Measurements from ENCODE around the gene EGFR.

DNA sequence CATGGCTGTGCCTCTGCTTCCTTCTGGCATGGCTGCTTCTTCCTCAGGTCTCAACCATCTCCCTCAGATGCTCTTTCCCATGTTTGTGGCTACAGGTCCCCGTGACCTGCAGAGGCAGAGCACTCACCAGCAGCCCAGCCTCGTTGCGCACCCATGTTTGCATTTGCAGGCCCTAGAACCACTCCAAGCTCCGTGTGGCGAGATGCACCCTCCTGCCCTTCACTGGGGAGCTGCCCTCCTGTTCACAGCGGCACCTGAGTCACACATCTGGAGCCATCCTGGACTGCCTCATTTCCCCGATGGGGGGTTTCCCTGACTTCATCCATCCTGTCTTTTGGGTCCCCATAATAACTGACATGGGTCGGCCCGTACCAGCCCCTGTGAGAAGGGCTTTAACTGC, 35.9 kb downstream of the EGFR start:
- TF ChIP-seq POLR2A (IDR thresholded peaks at IDR 0.05) (no peak), POLR2AphosphoS5 (IDR thresholded peaks at IDR 0.05) (no peak)

All from sigmoid colon (tissue), 4 donors.